Neural progenitor cell (in vitro differentiated cells): ENCODE measurements around the gene HNRNPLL.

Experiments used
- EZH2 ChIP-seq: fragments of 200-600 bp; sonication (generic); IDR thresholded peaks from 2 replicates; pipeline ENCODE4 v1.6.1; 2017; ENCODE audit warnings: antibody characterized with exemption, mild to moderate bottlenecking, moderate library complexity
- EZH2phosphoT487 ChIP-seq: fragments of 200-600 bp; sonication (generic); IDR thresholded peaks from 2 replicates; pipeline ENCODE4 v1.6.1; 2017; ENCODE audit warnings: antibody characterized with exemption
- TF ChIP-seq, protein P1 (sequence below): fragments of 200-600 bp; sonication (generic); IDR thresholded peaks from 2 replicates; pipeline ENCODE4 v1.5.1; 2017; ENCODE audit warnings: antibody characterized with exemption, mild to moderate bottlenecking

DNA sequence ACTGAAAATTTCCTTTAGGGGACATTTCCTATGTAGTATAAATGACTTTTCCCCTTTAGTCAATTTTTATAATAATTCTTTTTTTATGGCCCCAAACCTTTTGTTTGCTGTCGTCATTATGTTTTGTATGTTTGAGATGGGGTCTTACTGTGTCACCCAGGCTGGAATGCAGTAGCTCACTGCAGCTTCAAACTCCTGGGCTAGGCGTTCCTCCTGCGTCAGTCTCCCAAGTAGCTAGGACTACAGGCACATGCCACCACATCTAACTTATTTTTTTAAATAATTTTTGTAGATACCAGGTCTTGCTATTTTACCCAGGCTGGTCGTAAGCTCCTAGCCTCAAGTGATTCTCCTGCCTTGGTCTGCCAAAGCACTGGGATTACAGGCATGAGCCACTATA lies 32.4 kb upstream of the HNRNPLL start:
- TF ChIP-seq EZH2 (no peak), EZH2phosphoT487 (no peak)
- TF ChIP-seq, protein P1, sequence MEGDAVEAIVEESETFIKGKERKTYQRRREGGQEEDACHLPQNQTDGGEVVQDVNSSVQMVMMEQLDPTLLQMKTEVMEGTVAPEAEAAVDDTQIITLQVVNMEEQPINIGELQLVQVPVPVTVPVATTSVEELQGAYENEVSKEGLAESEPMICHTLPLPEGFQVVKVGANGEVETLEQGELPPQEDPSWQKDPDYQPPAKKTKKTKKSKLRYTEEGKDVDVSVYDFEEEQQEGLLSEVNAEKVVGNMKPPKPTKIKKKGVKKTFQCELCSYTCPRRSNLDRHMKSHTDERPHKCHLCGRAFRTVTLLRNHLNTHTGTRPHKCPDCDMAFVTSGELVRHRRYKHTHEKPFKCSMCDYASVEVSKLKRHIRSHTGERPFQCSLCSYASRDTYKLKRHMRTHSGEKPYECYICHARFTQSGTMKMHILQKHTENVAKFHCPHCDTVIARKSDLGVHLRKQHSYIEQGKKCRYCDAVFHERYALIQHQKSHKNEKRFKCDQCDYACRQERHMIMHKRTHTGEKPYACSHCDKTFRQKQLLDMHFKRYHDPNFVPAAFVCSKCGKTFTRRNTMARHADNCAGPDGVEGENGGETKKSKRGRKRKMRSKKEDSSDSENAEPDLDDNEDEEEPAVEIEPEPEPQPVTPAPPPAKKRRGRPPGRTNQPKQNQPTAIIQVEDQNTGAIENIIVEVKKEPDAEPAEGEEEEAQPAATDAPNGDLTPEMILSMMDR, result no peak
